ENCODE measurements around the gene ETHE1.
A peak's percentile ranks its signal among the peaks of the same experiment; 100 is the strongest.

The ETHE1 gene

DNA sequence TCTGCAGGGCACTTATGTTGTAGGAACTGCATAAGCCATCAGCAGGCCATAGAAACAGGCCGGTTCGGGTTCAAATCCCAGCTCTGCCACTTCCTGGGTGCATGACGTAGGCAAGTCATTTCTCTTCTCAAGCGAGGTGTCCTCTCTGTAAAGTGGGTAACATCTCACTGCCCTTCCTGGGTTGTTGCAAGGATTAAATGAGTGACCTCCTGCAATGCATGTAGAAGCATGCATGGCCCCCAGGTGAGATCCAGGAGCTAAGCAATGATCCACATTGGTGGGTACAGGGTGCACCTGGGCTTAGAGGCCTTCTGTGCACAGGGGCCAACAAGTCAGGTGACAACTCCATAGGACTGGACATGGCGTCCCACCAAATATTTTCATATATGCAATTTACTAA is 36.2 kb downstream of the ETHE1 start:
- Histone ChIP-seq H3K9me3 (replicated peaks in 1 of 2; ENCODE audit: control insufficient read depth in 2 of 2, insufficient read depth in 1 of 2, low read depth in 1 of 2, low read length in 2 of 2) (no peaks in the 10 kb centered on the region), H3K23ac (ENCODE audit: low read depth, low read length, poor library complexity) (no peak overlapping the region), H2BK12ac (ENCODE audit: low read length) (no peak overlapping the region), H3K4ac (ENCODE audit: low read length) (no peak overlapping the region), H2BK5ac (ENCODE audit: low read length) (no peak overlapping the region), H3K14ac (ENCODE audit: low read length) (no peak overlapping the region), H3K4me2 (ENCODE audit: insufficient read depth, low read length, poor library complexity, severe bottlenecking) (no peak overlapping the region), H2AK5ac (ENCODE audit: low read depth, low read length) (no peak overlapping the region), H4K91ac (ENCODE audit: low read depth, low read length, poor library complexity) (no peak overlapping the region), H2AFZ (ENCODE audit: low read length) (no peak overlapping the region), H3K18ac (ENCODE audit: low read length) (no peak overlapping the region), H3K9ac (ENCODE audit: low read depth, low read length, poor library complexity) (no peak overlapping the region), H4K8ac (ENCODE audit: low read depth, low read length) (no peak overlapping the region), H3K27ac (replicated peaks; ENCODE audit: low read length) (no peak overlapping the region), H2BK120ac (ENCODE audit: low read depth, low read length) (no peak overlapping the region), H3K4me3 (ENCODE audit: low read length in 2 of 2) (no peak overlapping the region), H3K79me1 (ENCODE audit: low read depth, low read length) (no peaks in the 10 kb centered on the region), H3K4me1 (ENCODE audit: control insufficient read depth in 2 of 2, insufficient read depth in 1 of 2, low read depth in 1 of 2, low read length in 2 of 2) (peaks cover 0 to 2% of the 10 kb centered on the region in 2 donors), H3K36me3 (replicated peaks in 1 of 2; ENCODE audit: control insufficient read depth in 2 of 2, insufficient read depth in 2 of 2, low read length in 2 of 2) (peaks cover 4 to 20% of the 10 kb centered on the region in 2 donors), H2BK15ac (ENCODE audit: low read length) (no peak overlapping the region), H3K27me3 (ENCODE audit: control insufficient read depth in 3 of 3, insufficient read depth in 3 of 3, low read depth in 1 of 3, low read length in 3 of 3) (no peaks in the 10 kb centered on the region)
- no peak for DNase-seq (ENCODE audit: low spot score)
- WGBS, 2 donors (ENCODE audit: extremely low coverage in 2 of 2, insufficient read length in 2 of 2, insufficient replicate concordance in 1 of 2): no CpG with 5 or more reads among the region's 5 CpGs

DNA sequence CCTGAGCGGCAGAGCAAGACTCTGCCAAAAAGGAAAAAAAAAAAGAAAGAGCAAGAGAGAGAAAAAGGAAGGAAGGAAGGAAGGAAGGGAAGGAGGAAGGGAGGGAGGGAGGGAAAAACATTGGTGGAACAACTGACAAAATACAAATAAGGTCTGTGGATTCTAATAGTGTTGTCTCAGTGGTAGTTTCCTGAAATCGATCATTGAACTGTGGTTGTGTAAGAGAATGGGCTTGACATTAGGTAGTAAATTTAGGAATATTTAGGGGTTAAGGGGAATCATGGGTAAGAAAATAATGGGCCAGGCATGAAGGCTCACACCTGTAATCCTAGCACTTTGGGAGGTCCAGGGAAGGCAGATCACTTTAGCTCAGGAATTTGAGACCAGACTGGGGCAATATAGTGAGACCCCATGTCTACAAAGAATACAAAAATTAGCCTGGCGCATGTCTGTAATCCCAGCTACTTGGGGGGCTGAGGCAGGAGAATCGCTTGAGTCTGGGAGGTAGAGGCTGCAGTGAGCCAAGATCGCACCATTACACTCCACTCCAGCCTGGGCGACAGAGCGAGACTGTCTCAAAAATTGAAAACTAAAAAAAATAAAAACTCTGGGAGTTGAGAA is 36.9 kb downstream of the ETHE1 start:
- Histone ChIP-seq H3K9ac (ENCODE audit: low read depth, low read length, poor library complexity) (no peak overlapping the region), H3K14ac (ENCODE audit: low read length) (no peak overlapping the region), H2BK12ac (ENCODE audit: low read length) (no peak overlapping the region), H3K27ac (replicated peaks; ENCODE audit: low read length) (no peak overlapping the region), H2BK5ac (ENCODE audit: low read length) (no peak overlapping the region), H3K36me3 (replicated peaks in 1 of 2; ENCODE audit: control insufficient read depth in 2 of 2, insufficient read depth in 2 of 2, low read length in 2 of 2) (peaks cover 2 to 14% of the 10 kb centered on the region in 2 donors), H3K4ac (ENCODE audit: low read length) (no peak overlapping the region), H3K9me3 (replicated peaks in 1 of 2; ENCODE audit: control insufficient read depth in 2 of 2, insufficient read depth in 1 of 2, low read depth in 1 of 2, low read length in 2 of 2) (no peaks in the 10 kb centered on the region), H3K4me2 (ENCODE audit: insufficient read depth, low read length, poor library complexity, severe bottlenecking) (no peak overlapping the region), H3K27me3 (ENCODE audit: control insufficient read depth in 3 of 3, insufficient read depth in 3 of 3, low read depth in 1 of 3, low read length in 3 of 3) (no peaks in the 10 kb centered on the region), H2AK5ac (ENCODE audit: low read depth, low read length) (no peak overlapping the region), H4K91ac (ENCODE audit: low read depth, low read length, poor library complexity) (no peak overlapping the region), H3K79me1 (ENCODE audit: low read depth, low read length) (no peaks in the 10 kb centered on the region), H2AFZ (ENCODE audit: low read length) (no peak overlapping the region), H4K8ac (ENCODE audit: low read depth, low read length) (no peak overlapping the region), H3K18ac (ENCODE audit: low read length) (no peak overlapping the region), H3K4me3 (ENCODE audit: low read length in 2 of 2) (no peak overlapping the region), H3K23ac (ENCODE audit: low read depth, low read length, poor library complexity) (no peak overlapping the region), H2BK120ac (ENCODE audit: low read depth, low read length) (no peak overlapping the region), H2BK15ac (ENCODE audit: low read length) (no peak overlapping the region), H3K4me1 (ENCODE audit: control insufficient read depth in 2 of 2, insufficient read depth in 1 of 2, low read depth in 1 of 2, low read length in 2 of 2) (peaks cover 0 to 2% of the 10 kb centered on the region in 2 donors)
- no peak for DNase-seq (ENCODE audit: low spot score)
- WGBS, 2 donors (ENCODE audit: extremely low coverage in 2 of 2, insufficient read length in 2 of 2, insufficient replicate concordance in 1 of 2): no CpG with 5 or more reads among the region's 7 CpGs

DNA sequence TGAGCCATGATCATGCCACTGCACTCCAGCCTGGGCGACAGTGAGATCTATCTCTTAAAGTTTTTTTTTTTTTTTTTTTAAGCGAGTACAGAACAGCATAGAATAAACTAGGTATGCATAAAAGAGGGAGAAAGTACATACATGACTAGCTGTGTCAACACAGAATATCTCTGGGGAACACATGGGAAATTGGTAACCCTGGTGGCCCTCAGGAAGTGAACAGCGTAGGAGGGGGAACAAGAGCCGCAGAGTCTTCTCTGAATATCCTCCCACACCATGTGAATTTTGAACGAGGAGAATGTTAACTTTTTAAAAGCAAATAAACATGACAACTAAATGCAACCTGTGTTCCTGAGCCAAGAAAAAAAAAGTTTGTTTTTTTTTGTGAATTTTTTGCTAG is 37.7 kb downstream of the ETHE1 start:
- Histone ChIP-seq H3K9ac (ENCODE audit: low read depth, low read length, poor library complexity) (no peak overlapping the region), H2BK5ac (ENCODE audit: low read length) (no peak overlapping the region), H3K9me3 (replicated peaks in 1 of 2; ENCODE audit: control insufficient read depth in 2 of 2, insufficient read depth in 1 of 2, low read depth in 1 of 2, low read length in 2 of 2) (no peaks in the 10 kb centered on the region), H3K4me1 (ENCODE audit: control insufficient read depth in 2 of 2, insufficient read depth in 1 of 2, low read depth in 1 of 2, low read length in 2 of 2) (peaks cover 0 to 2% of the 10 kb centered on the region in 2 donors), H3K36me3 (replicated peaks in 1 of 2; ENCODE audit: control insufficient read depth in 2 of 2, insufficient read depth in 2 of 2, low read length in 2 of 2) (peaks cover 0 to 8% of the 10 kb centered on the region in 2 donors), H3K23ac (ENCODE audit: low read depth, low read length, poor library complexity) (no peak overlapping the region), H2BK12ac (ENCODE audit: low read length) (no peak overlapping the region), H2BK15ac (ENCODE audit: low read length) (no peak overlapping the region), H3K4me2 (ENCODE audit: insufficient read depth, low read length, poor library complexity, severe bottlenecking) (no peak overlapping the region), H3K18ac (ENCODE audit: low read length) (no peak overlapping the region), H3K27me3 (ENCODE audit: control insufficient read depth in 3 of 3, insufficient read depth in 3 of 3, low read depth in 1 of 3, low read length in 3 of 3) (no peaks in the 10 kb centered on the region), H3K27ac (replicated peaks; ENCODE audit: low read length) (no peak overlapping the region), H2BK120ac (ENCODE audit: low read depth, low read length) (no peak overlapping the region), H3K4me3 (ENCODE audit: low read length in 2 of 2) (no peak overlapping the region), H2AFZ (ENCODE audit: low read length) (no peak overlapping the region), H4K91ac (ENCODE audit: low read depth, low read length, poor library complexity) (no peak overlapping the region), H3K79me1 (ENCODE audit: low read depth, low read length) (no peaks in the 10 kb centered on the region), H3K14ac (ENCODE audit: low read length) (no peak overlapping the region), H3K4ac (ENCODE audit: low read length) (no peak overlapping the region), H2AK5ac (ENCODE audit: low read depth, low read length) (no peak overlapping the region), H4K8ac (ENCODE audit: low read depth, low read length) (no peak overlapping the region)
- no peak for DNase-seq (ENCODE audit: low spot score)
- WGBS, 2 donors (ENCODE audit: extremely low coverage in 2 of 2, insufficient read length in 2 of 2, insufficient replicate concordance in 1 of 2): no CpG with 5 or more reads among the region's 5 CpGs

DNA sequence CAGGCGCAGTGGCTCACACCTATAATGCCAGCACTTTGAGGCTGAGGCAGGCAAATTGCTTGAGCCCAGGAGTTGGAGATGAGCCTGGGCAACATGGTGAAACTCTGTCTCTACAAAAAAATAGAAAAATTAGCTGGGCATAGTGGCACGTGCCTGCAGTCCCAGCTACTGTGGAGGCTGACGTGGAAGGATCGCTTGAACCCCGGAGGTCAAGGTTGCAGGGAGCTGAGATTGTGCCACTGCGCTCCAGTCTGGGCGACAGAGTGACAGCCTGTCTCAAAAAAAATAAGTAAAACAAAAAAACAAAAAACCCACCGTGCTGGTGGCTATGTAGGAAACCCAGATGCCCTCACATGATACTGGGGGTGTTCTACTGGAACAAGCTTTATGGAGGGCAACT is 38.8 kb downstream of the ETHE1 start:
- Histone ChIP-seq H2AK5ac (ENCODE audit: low read depth, low read length) (no peak overlapping the region), H3K18ac (ENCODE audit: low read length) (no peak overlapping the region), H3K4me1 (ENCODE audit: control insufficient read depth in 2 of 2, insufficient read depth in 1 of 2, low read depth in 1 of 2, low read length in 2 of 2) (peaks cover 0 to 2% of the 10 kb centered on the region in 2 donors), H3K27ac (replicated peaks; ENCODE audit: low read length) (no peak overlapping the region), H3K27me3 (ENCODE audit: control insufficient read depth in 3 of 3, insufficient read depth in 3 of 3, low read depth in 1 of 3, low read length in 3 of 3) (no peaks in the 10 kb centered on the region), H3K9ac (ENCODE audit: low read depth, low read length, poor library complexity) (no peak overlapping the region), H2BK120ac (ENCODE audit: low read depth, low read length) (no peak overlapping the region), H4K91ac (ENCODE audit: low read depth, low read length, poor library complexity) (no peak overlapping the region), H2AFZ (ENCODE audit: low read length) (no peak overlapping the region), H2BK12ac (ENCODE audit: low read length) (peak overlapping the region; percentile 22), H3K9me3 (replicated peaks in 1 of 2; ENCODE audit: control insufficient read depth in 2 of 2, insufficient read depth in 1 of 2, low read depth in 1 of 2, low read length in 2 of 2) (no peaks in the 10 kb centered on the region), H3K23ac (ENCODE audit: low read depth, low read length, poor library complexity) (no peak overlapping the region), H4K8ac (ENCODE audit: low read depth, low read length) (no peak overlapping the region), H3K14ac (ENCODE audit: low read length) (no peak overlapping the region), H3K4me2 (ENCODE audit: insufficient read depth, low read length, poor library complexity, severe bottlenecking) (no peak overlapping the region), H3K79me1 (ENCODE audit: low read depth, low read length) (no peaks in the 10 kb centered on the region), H2BK5ac (ENCODE audit: low read length) (no peak overlapping the region), H3K4ac (ENCODE audit: low read length) (no peak overlapping the region), H3K4me3 (ENCODE audit: low read length in 2 of 2) (no peak overlapping the region), H3K36me3 (replicated peaks in 1 of 2; ENCODE audit: control insufficient read depth in 2 of 2, insufficient read depth in 2 of 2, low read length in 2 of 2) (peaks cover 0 to 5% of the 10 kb centered on the region in 2 donors), H2BK15ac (ENCODE audit: low read length) (no peak overlapping the region)
- DNase-seq (ENCODE audit: low spot score): no peak
- WGBS, 2 donors (ENCODE audit: extremely low coverage in 2 of 2, insufficient read length in 2 of 2, insufficient replicate concordance in 1 of 2): no CpG with 5 or more reads among the region's 8 CpGs

Data from neuronal stem cell (in vitro differentiated cells).